Stimulated activated CD8-positive, alpha-beta memory T cell treated with anti-CD3 and anti-CD28 coated beads, Interleukin-15, amount 100 ng/mL, for 4 hours (primary cell): ENCODE data around the gene ACTR6.

Experiments used
- DNase-seq, 2 donors: peaks; one replicate each; pipeline ENCODE4 v3.0.0-alpha.2; 2020; ENCODE audit warnings: low read depth in 2 of 2

The ACTR6 gene

DNA sequence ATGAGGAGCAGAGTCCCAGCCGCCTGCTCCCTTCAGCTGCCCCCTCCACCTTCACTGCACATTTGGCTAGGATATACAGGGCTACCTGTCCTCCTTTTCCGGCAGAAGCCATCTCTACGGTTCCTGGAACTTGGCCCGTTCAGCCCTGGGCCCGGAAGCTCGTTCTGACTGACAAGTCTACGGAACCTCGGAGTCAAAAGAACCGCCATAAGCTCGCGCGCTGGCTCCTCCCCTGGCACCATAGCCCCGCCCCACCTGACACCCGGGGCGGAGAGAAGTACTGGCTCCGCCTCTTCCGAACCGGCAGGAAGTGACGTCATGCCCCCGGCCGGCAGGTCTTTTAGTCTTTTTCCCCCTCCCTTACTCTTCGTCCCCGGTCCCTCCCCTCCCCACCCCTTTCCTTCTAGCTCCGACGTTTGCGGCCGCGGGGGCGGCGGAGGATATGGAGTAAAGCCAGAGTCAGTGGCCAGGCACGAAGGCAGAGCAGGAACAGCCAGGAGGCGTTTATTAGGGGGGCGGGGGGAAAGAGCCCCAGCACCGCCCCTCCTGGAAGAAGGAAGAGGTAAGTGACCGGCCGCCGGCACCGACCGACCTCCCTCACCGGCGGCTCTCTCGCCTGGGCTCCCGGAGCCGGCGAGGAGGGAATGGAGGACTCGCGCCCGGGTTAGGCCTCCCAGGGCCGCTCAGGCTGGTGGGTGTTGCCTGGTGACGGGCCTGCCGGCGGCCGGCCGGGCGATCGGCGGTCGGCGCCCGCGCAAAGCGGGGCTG is 66.4 kb downstream of the ACTR6 start, which contains the start of the genes DEPDC4 and SCYL2:
Gene DEPDC4, minus strand, starts transcription at position 245 of the 768 bp plus-strand sequence. Its CDS starts 3 bp downstream, at position 242.
Gene SCYL2, plus strand, starts transcription at position 343 of the 768 bp plus-strand sequence. CDS start 15,794 bp downstream, outside the sequence.
- DNase-seq = peak; percentile 81 to 84

DNA sequence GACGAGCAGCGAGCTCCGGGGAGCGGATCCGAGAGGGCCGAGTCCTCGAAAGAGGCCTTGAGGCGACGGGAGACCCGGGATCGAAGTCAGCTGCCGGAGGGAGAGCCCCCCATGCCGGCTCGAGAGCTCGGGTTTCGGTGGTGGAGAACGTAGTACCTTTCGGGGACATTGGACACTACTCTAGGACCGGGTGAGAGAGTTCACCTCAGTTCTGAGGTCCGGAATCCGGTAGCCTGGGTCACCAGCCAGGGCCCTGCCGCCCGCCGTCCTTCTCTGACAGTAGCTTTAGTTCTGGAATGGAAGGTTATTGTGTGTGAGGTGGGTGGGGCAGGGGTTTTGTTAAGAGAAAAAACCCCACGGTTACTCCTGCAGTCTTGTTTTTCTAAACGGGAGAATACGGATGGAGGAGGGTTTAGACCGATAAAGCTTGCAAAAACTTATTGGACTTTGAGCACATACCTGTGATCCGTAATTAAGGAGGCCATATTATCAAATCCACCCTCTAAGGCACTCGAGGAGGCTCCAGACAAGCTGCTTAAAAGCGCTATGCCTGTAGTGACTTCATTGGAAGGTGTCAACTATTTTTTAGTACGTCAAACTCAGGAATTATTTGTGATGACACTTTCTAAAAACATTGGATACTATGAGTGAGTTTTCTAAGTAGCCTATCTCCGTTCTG is 67.1 kb downstream of the ACTR6 start:
- DNase-seq = no peak

DNA sequence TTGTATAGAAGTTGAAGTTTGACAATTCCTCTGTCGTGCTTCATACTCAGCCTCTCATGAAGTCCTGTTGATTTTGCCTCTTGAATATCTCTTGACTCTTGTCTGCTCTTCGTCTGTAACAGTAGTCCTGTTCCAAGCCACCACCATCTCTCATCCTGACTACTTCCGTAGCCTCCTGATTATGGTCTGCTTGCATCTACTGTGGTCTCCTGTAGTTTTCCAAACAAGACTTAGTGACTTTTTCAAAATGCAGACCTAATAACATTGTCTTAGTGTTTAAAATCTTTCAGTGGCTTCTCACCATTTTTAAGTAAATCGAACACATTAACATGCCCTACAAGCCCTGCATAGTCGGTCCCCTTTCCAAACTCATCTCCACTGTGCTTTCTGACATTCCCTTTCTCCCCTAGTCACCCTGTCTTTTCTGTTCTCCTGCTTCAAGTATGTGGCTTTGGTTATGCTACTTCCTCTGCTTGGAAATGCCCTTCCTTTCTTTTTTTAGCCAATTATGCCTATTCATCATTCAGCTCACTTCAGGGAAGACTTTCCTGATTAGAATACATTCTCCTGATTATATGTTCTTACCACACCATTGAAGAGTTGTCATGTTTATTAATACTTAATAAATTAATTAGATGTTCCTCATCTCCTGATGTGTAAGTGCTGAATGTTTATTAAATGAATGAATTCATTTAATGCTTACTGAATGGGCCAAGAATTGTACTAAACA is 68.4 kb downstream of the ACTR6 start:
- DNase-seq = no peak

DNA sequence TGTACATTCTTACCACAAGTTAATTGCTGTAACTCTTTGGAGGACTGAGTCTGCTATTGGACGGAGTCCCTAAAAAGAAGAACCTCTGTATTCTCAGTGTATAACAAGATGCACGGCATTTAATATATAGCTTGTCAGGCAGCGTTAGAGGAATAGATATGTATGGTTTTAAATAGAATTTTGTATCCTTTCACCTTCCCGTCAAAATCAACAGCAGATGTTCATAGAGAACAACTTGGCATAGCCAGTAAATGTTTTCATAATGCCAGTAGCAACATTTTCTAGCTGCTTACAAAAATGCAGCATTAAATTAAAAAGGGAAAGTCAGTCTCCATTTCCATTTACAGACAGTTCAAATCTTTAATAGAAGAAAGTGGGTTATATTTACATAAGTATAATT is 73.2 kb downstream of the ACTR6 start:
- DNase-seq = no peak
